Neural progenitor cell (in vitro differentiated cells): Measurements from ENCODE around the gene GAS2.

Experiments used
- CTCF ChIP-seq: fragments of 200-600 bp; sonication (generic); IDR thresholded peaks from 2 replicates; pipeline ENCODE4 v1.5.1; 2017; ENCODE audit warnings: antibody characterized with exemption, mild to moderate bottlenecking
- EZH2 ChIP-seq: fragments of 200-600 bp; sonication (generic); IDR thresholded peaks from 2 replicates; pipeline ENCODE4 v1.6.1; 2017; ENCODE audit warnings: antibody characterized with exemption, mild to moderate bottlenecking, moderate library complexity
- EZH2phosphoT487 ChIP-seq: fragments of 200-600 bp; sonication (generic); IDR thresholded peaks from 2 replicates; pipeline ENCODE4 v1.6.1; 2017; ENCODE audit warnings: antibody characterized with exemption

- no peak for TF ChIP-seq CTCF
- TF ChIP-seq EZH2: no peak
- no peak for TF ChIP-seq EZH2phosphoT487
Measured at GRCh38 chr11:22846726-22847125, 180.3 kb downstream of the GAS2 start.
